NCI-H1048 (cell line): ENCODE data around the gene CDH19.
"Not testable (repeated sequence)": the region's sequence is repeated elsewhere in the genome, so short reads cannot be mapped to it uniquely, and the experiment has no call there.

Experiments
- DNase-seq: peaks from one replicate; lab custom pipeline; 2025; lab: John Stamatoyannopoulos, UW

CDH19 gene

DNA sequence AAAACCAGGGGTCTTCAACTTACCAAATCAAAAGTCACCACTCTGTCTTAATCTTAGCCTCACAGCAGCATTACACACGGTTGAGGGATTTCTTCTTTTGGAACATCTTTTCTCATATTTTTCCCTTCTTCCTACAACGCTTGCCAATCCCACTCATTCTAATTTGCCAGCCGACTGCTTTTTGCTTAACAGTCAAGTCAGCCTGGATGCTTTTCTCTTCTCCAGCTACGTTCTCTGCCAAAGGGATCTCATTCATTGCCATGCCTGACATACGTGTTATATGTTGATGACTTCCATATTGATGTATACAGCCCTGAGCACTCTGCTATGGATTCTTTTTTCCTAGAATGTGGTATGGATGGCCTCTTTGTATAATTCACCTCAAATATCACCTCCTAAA, 37.3 kb downstream of the CDH19 start:
- no peak for DNase-seq

DNA sequence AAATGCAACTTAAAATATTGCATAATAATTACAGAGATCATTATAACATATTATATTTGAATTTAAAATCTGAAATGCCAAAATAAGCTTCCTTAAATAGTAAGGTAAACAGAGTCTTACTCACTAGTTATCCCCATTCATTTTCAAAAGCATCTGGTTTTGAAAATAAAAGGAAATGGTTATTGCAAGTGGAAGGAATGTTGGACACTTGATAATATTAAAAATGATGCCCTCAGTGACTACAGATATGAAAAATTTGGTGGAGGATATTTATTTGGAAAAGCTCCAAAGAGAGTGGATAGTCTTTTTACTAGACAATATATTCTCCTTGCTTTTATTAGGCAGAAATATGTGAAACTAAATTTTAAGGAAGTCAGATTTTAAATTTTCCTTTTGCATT, 39.7 kb downstream of the CDH19 start:
- DNase-seq: no peak

DNA sequence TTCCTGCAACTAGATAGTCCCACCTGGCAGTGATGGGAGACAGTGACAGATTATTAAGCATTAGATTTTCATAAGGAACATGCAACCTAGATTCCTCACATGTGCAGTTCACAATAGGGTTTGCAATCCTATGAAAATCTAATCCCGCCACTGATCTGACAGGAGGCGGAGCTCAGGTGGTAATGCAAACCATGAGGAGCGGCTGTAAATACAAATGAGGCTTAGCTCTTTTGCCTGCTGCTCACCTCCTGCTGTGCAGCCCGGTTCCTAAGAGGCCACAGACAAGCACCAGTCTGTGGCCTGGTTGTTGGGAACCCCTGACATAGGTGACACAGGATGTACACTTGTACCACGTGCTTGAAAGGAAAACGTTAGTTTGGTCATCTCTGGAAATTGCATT, 41.6 kb downstream of the CDH19 start:
- no peak for DNase-seq

DNA sequence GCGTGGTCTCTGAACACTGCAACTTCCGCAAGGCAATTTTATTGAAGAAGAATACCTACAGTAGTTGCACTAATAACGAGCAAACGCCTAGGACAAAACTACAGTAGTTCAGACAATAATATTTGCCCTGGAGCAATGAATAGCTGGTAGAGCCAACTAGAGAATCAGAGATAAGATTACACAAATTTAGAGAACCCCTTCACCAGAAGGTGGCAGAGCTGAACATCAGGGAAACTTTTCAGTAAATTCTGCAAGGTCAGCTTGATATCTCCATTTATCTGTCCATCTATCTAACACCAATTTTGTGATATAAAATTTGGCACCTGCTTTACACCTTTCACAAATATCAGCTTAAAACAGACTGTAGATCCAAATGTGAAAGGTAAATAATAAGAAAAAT, 43.8 kb downstream of the CDH19 start:
- DNase-seq: peak; percentile 42

DNA sequence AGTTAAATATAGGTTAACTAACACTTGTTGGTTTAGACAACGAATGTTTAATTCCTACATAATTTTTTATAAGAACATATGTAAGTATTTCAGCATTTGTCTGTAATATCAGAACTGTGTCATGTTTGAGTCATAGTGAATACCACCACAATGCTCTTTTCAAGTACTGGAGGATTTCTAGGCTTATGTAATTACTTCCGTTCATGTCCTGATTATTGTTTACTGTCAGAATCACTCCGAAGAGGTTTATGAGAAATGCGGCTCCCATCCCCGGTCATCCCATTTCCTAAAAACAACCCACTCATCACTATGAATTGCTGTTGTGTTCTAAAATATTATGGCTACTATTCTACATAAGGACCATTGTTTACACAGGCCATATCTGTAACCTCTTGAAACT, 45.1 kb downstream of the CDH19 start:
- DNase-seq: no peak

DNA sequence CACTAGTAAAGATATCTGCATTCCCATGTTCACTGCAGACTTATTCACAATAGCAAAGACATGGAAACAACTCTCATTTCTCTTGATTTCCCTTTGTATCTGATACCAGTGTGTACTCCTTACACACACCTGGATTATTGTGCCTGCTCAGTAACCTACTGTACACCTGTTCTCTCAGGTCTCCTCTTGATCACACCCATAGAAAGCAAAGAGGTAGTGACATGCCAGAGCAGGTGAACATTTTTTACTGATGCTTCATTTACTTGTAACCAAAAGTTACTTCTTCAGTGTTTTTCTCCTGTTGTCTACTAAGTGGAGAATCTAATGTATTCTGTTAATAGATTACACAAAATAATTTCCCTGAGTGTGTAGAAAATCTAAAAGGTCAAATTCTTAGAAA, 46.8 kb downstream of the CDH19 start:
- no peak for DNase-seq

DNA sequence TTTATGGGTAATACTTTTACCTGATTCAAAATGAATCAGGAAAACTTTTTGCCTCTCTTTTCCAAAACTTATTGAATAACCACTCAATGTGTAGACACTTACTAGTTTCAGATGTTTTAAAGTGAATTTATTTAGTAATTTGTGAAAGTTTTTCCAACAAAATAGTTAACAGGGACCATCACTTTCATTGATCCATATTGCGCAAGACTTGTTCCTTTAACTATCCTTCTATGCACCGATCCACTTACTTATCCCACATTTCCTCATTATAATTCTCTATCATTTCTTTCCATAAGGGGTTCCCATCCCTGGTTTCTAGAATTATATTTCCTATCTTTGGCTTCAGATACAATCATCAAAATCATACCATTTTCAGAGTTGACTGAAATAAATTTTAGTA, 48.3 kb downstream of the CDH19 start:
- no peak for DNase-seq

- DNase-seq: no peak
Observed at GRCh38 chr18:66553824-66554223, 50.1 kb downstream of the CDH19 start.

DNA sequence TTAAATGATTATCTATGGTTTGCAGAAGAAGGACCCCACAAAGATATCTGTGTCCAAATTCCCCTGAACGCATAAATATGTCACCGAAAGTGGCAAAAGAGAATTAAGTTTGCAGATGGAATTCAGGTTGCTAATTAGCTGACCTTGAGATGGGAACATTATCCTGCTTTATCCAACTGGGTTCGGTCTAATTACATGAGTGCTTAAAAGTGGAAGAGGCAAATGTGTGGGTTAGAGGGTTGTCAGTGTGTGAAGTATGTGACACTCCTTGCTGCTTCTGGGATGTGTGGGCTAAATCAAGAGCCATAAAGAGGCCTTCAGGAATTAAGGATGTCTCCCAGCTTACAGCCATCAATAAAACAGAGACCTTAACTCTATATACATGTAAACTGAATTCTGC, 53.5 kb downstream of the CDH19 start:
- no peak for DNase-seq

DNA sequence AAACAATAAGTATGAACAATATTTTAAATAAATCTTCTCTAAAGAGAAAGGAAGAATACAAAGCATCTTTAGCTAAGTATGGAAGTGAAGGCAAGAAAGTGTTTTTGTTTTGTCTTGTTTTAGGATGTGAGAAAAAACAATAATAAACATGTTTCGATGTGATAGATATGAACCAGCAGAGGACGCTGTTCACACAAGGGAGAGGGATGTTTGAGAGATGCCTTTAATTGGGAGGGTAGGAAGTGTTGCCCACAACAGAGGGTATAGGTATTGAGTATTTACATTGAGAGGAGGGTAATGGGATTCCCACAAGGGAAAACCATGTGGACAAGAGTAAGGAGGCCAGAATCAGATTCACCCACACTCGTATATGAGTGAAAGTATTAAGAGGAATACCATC, 55.1 kb downstream of the CDH19 start:
- no peak for DNase-seq

DNA sequence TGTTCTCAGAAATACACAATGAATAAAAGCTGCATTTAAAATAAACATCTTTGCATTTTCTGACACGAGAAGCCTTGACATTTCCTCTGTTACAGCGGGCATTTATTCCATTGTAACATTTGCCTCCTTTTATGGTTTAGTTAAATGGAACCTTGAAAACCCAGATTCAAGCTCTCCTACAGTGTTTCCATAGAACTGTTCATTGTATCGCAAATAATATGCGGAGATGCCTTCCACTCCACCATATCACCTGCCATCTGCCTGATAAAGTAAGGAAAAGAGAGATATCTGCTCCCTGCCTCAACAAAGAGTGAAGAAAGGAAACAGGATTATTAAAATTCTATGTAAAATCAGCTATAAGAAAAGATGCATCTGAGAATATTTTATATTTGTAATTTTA, 69.8 kb downstream of the CDH19 start:
- DNase-seq: no peak

GRCh38 chr18:66533693-66534092, 70.2 kb downstream of the CDH19 start:
- no peak for DNase-seq

DNA sequence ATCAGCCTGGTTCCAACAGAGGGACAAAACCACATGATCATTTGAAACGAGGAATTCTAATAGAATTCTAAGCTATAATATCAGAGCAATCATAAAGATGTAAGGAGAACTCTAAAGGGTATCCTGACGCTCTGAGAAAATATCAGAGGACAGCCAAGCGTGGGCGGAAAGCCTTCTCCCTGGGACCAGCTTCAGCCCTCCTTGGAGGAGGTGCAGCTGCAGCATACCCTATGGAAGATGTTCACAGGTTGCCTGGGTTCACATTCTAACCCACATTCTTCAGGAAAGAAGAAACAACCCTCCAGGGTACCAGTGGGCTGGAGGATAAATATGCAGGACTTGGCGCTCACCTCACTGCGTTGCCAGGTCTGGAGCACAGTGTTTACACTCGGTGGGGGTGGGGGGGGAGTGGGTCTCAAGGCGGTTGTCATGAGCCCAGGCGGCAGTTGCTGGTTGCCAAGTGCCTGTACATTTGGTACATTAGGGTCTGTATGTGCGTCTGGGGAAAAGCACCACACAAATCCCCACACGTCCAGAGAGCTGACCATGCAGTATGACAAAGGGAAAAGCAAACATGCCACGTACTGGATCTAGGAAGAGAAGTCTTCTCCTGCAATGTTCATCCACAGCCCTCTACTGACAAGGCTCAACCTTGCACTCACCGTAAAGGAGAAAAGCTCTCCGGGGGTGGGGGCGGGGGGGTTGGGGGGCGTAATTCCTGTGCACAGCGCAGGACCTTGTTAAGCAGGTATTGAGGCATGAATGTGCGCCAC, 80.5 kb downstream of the CDH19 start:
- DNase-seq: no peak

DNA sequence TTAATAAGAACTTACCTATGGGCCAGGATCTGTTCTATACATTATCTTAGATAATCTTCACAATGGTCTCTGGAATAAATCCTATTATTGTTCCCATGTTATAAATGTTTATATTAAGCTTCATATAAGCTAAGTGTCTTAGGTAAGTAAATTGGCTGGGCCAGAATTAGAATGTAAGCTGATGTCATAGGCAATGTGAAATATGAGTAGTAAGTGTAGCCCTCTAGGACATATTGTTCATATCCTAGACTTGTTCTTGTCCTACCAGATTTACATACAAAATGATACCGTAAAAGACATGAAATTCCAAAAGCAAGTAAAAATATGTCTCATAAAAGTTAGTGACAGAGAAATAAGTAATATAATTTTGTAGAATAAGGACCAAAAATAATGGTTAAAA, 89.9 kb downstream of the CDH19 start:
- DNase-seq: no peak

- no peak for DNase-seq
Observed at GRCh38 chr18:66511792-66512191, 92.1 kb downstream of the CDH19 start.

DNA sequence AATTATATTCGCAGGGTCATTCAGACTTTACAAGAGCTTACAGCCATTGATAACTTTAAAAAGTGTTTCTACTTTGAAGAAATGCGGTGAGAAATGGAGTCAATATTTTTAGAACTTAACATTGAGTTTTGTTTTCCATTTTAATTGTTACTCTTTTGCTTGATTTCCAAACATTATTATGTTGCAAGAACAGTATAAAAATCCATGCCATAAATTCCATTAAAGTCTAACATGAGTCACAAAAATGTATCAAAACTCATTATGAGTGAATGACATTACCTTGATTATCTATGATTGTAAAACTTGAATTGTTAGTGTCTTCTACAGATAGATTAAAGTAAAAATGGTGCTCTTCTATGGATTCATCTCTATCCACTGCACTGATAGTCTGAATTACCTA, 92.6 kb downstream of the CDH19 start:
- DNase-seq: no peak

DNA sequence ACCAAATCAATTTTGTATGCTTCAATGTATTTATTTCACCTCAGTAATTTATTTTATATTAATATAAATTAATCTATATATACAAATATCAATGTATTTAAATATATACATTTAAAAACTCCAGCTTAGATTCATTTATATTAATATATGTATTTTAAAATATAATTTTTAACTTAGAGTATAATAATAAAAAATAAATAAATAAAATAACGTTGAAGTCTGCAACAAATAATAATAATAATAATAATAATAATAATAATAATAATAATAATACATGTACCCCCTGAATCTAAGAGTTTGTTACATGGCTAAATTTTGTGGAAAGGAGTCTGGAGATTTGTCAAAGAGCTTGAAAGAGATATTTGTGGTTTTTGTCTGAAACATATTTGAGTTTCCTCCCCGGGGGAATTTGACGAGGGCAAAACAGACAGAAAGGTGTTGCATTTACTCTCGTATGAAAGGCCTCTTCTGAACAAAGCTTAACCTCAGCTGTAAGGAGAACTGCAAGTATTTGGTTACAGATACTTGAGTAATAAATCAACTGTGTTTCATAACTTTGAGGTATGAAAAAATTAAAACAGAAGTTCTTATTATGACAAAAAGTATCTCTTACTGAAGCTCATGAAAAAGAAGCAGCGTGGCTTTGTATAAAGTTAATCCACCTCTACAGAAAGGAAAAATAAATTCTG, 93.4 kb downstream of the CDH19 start:
- no peak for DNase-seq

GRCh38 chr18:66508937-66509336, 95.0 kb downstream of the CDH19 start:
- no peak for DNase-seq

- DNase-seq: no peak
Observed at GRCh38 chr18:66506178-66506577, 97.7 kb downstream of the CDH19 start.

DNA sequence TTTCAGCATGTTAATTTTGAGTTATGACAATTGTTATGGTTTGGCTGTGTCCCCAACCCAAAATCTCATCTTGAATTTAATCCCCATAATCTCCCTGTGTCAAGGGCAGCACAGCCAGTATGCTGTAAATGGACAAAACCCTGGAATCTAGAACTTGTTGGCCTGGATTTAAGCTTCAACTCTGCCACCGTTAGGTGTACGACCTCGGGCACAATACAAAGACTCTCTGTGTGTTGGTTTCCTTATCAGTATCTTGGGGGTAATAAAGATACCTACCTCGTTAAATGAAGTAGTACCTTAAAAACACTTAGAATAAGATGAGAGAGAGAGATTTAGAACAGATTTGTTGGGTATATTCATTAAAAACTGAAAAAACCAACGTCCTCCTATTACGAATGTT, 106.5 kb downstream of the CDH19 start:
- no peak for DNase-seq

- no peak for DNase-seq
Observed at GRCh38 chr18:66495844-66496243, 108.0 kb downstream of the CDH19 start.

DNA sequence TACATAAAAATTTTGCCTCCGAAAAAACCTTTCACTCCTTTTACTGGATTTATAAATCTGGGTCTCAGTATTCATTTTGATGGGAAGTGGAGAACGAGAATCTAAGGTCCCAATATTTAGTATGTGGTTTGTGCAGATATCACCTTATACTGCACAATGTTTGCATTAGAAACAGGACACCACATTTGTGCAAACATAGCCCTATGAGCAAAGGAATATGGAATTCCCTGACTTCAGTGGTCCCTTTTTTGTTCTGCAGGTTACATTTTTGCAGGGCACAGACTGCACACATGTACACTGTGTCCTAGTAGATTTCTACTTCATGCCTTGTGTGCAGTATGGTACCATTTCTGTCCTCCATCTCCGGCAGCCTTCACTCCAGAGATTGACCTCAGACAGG, 130.0 kb downstream of the CDH19 start:
- DNase-seq: no peak

DNA sequence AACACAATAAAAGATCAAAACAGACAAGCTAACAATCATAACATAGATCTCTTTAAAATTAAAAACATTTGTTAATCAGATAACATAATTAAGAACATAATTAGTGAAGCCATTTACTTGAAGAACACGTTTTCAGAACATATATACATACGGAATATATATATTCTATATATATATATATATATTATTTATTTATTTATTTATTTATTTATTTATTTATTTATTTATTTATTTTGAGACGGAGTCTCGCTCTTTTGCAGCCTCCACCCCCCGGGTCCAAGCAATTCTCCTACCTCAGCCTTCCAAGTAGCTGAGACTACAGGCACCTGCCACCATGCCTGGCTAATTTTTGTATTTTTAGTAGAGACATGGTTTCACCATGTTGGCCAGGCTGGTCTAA, 137.7 kb downstream of the CDH19 start:
- not testable (repeated sequence) for DNase-seq

GRCh38 chr18:66461344-66461743, 142.5 kb downstream of the CDH19 start:
- no peak for DNase-seq
